Measurements from ENCODE around the gene ACTN1. TPM values are rescaled to one million over a fixed set of nuclear protein-coding genes. Genes with fewer than 3 reads are reported as not detected.
A peak's percentile ranks its signal among the peaks of the same experiment; 100 is the strongest.

Gene ACTN1
- total RNA-seq, 4 donors from 2014 or later: 76.8 to 117 (median 94.0) TPM

GRCh38 chr14:68942296-68943035 lies 36.6 kb downstream of the ACTN1 start:
- Histone ChIP-seq H3K4me1 (peaks cover 100% of the 10 kb centered on the region), H3K27me3 (no peaks in the 10 kb centered on the region), H3K27ac (no peak overlapping the region), H3K9me3 (no peaks in the 10 kb centered on the region), H3K36me3 (no peaks in the 10 kb centered on the region), H3K4me3 (no peak overlapping the region)
- WGBS: 79% methylated on average over 14 of the region's 14 CpGs
- no peak for TF ChIP-seq EP300 (IDR thresholded peaks at IDR 0.05)
- TF ChIP-seq CTCF (IDR thresholded peaks at IDR 0.05): no peak
- TF ChIP-seq POLR2A (IDR thresholded peaks at IDR 0.05): no peak
- TF ChIP-seq POLR2AphosphoS5 (IDR thresholded peaks at IDR 0.05): no peak
- no peak for DNase-seq (ENCODE audit: low spot score in 2 of 2)

- H3K4me3 ChIP-seq: no peak overlapping the region
- H3K36me3 ChIP-seq: no peaks in the 10 kb centered on the region
- no peak for DNase-seq (ENCODE audit: low spot score in 2 of 2)
- no peaks in the 10 kb centered on the region for H3K9me3 ChIP-seq
- H3K4me1 ChIP-seq: peaks cover 100% of the 10 kb centered on the region
- TF ChIP-seq POLR2A (IDR thresholded peaks at IDR 0.05) (no peak), CTCF (IDR thresholded peaks at IDR 0.05) (peak in 1 of 2 donors; percentile 47), POLR2AphosphoS5 (IDR thresholded peaks at IDR 0.05) (peak in 2 of 3 donors; percentile 38 to 63), EP300 (IDR thresholded peaks at IDR 0.05) (peak; percentile 68)
- H3K27me3 ChIP-seq: no peaks in the 10 kb centered on the region
- WGBS: 58% methylated on average over 2 of the region's 5 CpGs
- no peak overlapping the region for H3K27ac ChIP-seq
Observed at GRCh38 chr14:68941820-68942219, 37.3 kb downstream of the ACTN1 start.

GRCh38 chr14:68940614-68941185 lies 38.4 kb downstream of the ACTN1 start:
- TF ChIP-seq POLR2AphosphoS5 (IDR thresholded peaks at IDR 0.05) (no peak), CTCF (IDR thresholded peaks at IDR 0.05) (no peak), POLR2A (IDR thresholded peaks at IDR 0.05) (no peak), EP300 (IDR thresholded peaks at IDR 0.05) (no peak)
- WGBS: 91% methylated on average over 3 of the region's 3 CpGs
- H3K4me1 ChIP-seq: peaks cover 98% of the 10 kb centered on the region
- peak overlapping the region; percentile 72 for H3K27ac ChIP-seq
- no peaks in the 10 kb centered on the region for H3K27me3 ChIP-seq
- no peaks in the 10 kb centered on the region for H3K36me3 ChIP-seq
- no peak for DNase-seq (ENCODE audit: low spot score in 2 of 2)
- no peaks in the 10 kb centered on the region for H3K9me3 ChIP-seq
- H3K4me3 ChIP-seq: no peak overlapping the region

- H3K36me3 ChIP-seq: no peaks in the 10 kb centered on the region
- H3K9me3 ChIP-seq: no peaks in the 10 kb centered on the region
- TF ChIP-seq EP300 (IDR thresholded peaks at IDR 0.05) (peak; percentile 15), POLR2A (IDR thresholded peaks at IDR 0.05) (no peak), POLR2AphosphoS5 (IDR thresholded peaks at IDR 0.05) (no peak), CTCF (IDR thresholded peaks at IDR 0.05) (no peak)
- H3K4me3 ChIP-seq: no peak overlapping the region
- peaks cover 92% of the 10 kb centered on the region for H3K4me1 ChIP-seq
- 45% methylated on average over 9 of the region's 9 CpGs for WGBS
- no peak for DNase-seq (ENCODE audit: low spot score in 2 of 2)
- peak overlapping the region; percentile 72 for H3K27ac ChIP-seq
- no peaks in the 10 kb centered on the region for H3K27me3 ChIP-seq
Observed at GRCh38 chr14:68939893-68940613, 39.0 kb downstream of the ACTN1 start.

Measured in suprapubic skin (tissue), 4 donors.